SK-N-MC (cell line): ENCODE measurements around the gene KCNT1.

Source experiments
- EZH2 ChIP-seq: fragments of 200-600 bp; sonication (generic); IDR thresholded peaks from one replicate; pipeline ENCODE4 v1.6.1; 2017; ENCODE audit warnings: antibody characterized with exemption
- FOXP2 ChIP-seq: optimal IDR thresholded peaks from 2 replicates; pipeline ENCODE3; 2011; ENCODE audit warnings: mild to moderate bottlenecking, moderate library complexity; ENCODE audit not compliant: insufficient read depth; ENCODE audit errors: extremely low read length, control extremely low read depth
- POLR2AphosphoS5 ChIP-seq: IDR thresholded peaks from 2 replicates; pipeline ENCODE4 v1.6.1; 2012; ENCODE audit warnings: mild to moderate bottlenecking, low read depth, low read length, borderline replicate concordance

DNA sequence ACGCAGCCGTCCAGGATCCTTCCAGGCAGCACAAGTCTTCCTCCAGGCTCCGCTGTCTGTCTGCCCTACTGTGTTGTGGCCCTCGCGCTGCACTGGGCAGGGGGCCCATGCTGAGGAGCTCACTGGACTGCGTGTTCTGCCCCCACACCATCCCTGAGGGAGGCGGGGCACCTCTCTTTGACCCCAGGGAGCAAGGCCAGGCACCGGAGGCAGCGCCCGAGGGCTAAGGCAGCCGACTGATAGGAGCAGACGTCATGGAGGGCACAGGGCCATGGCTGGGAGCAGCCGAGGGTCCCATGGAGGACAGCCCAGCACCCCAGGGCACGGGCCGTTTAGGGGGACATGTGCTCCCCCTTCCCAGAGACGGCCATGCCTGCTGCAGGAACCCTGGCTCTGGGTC, 46.7 kb downstream of the KCNT1 start:
- TF ChIP-seq EZH2 (no peak), POLR2AphosphoS5 (no peak), FOXP2 (no peak)
